Upper lobe of left lung (tissue), 6 donors: ENCODE measurements around the gene ADAMTSL5. TPM values are rescaled to one million over a fixed set of nuclear protein-coding genes. Genes with fewer than 3 reads are reported as not detected.

Experiments
- ATAC-seq, 2 donors: fragments of 200-7000 bp; cut with Tn5 transposase; one replicate each; pipeline ENCODE4 v1.9.1; 2022; ENCODE audit warnings: mild to moderate bottlenecking in 2 of 2, moderate library complexity in 2 of 2; ENCODE audit not compliant: low FRiP score in 2 of 2
- DNase-seq, 2 donors: peaks; one replicate each; pipeline ENCODE4 v3.0.0-alpha.2; 2019 to 2020
- H3K27ac ChIP-seq, 4 donors: fragments of 200-600 bp; sonication (generic); one replicate each; pipeline ENCODE4 v1.5.1; 2016 to 2019
- H3K27me3 ChIP-seq, 4 donors: fragments of 200-600 bp; sonication (generic); one replicate each; pipeline ENCODE4 v1.5.1; 2017 to 2019
- H3K36me3 ChIP-seq, 4 donors: fragments of 200-600 bp; sonication (generic); one replicate each; pipeline ENCODE4 v1.5.1; 2016 to 2019
- H3K4me1 ChIP-seq, 4 donors: fragments of 200-600 bp; sonication (generic); one replicate each; pipeline ENCODE4 v1.5.1; 2018 to 2019
- H3K4me3 ChIP-seq, 4 donors: fragments of 200-600 bp; sonication (generic); one replicate each; pipeline ENCODE4 v1.5.1; 2017 to 2019; ENCODE audit warnings: mild to moderate bottlenecking in 2 of 4, moderate library complexity in 1 of 4
- H3K9me3 ChIP-seq, 4 donors: fragments of 200-600 bp; sonication (generic); one replicate each; pipeline ENCODE4 v1.5.1; 2018 to 2019
- EP300 ChIP-seq, 4 donors: sonication (generic); formaldehyde crosslinking; IDR thresholded peaks; one replicate each; pipeline ENCODE4 v1.5.1; 2017; ENCODE audit warnings: antibody characterized with exemption in 4 of 4, control low read depth in 2 of 4
- POLR2A ChIP-seq, 4 donors: fragments of 450-650 bp; IDR thresholded peaks; one replicate each; pipeline ENCODE4 v1.5.1; 2016 to 2017; ENCODE audit warnings: antibody characterized with exemption in 4 of 4, mild to moderate bottlenecking in 2 of 4
- POLR2AphosphoS5 ChIP-seq, 2 donors: sonication (generic); formaldehyde crosslinking; IDR thresholded peaks; one replicate each; pipeline ENCODE4 v1.5.1; 2017; ENCODE audit warnings: antibody characterized with exemption in 2 of 2
- WGBS, 2 donors: methylation state at CpG; one replicate each; pipeline ENCODE4 v1.1.5; 2017 to 2018; 5-methylcytosine and 5-hydroxymethylcytosine counted together
- total RNA-seq, 6 donors: library from RNA; depleted of rRNA in 4 of 6; stranded (reverse); fragments of >200 nt in 4 of 6; gene quantifications; one replicate each; pipeline versions ENCODE4 v1.1.0 to v1.2.1, GENCODE V29; 2016 to 2021
- TF ChIP-seq, protein P1 (sequence below), 6 experiments: fragments of 450-650 bp in 4 of 6; fragments of 200-600 bp in 2 of 6; sonication (generic) in 2 of 6; IDR thresholded peaks; one replicate each; pipeline ENCODE4 v1.5.1; 2016 to 2019; ENCODE audit warnings: antibody characterized with exemption in 6 of 6
- donor health status: DM: no; HTN: no; CAD: no; lungs with moderate emphysema.
- donor health status: DM: no; HTN: yes; CAD: no; lungs with severe emphysema.

The ADAMTSL5 gene
- total RNA-seq, 6 donors from 2014 or later = 0.89 to 11.5 (median 4.9) TPM

DNA sequence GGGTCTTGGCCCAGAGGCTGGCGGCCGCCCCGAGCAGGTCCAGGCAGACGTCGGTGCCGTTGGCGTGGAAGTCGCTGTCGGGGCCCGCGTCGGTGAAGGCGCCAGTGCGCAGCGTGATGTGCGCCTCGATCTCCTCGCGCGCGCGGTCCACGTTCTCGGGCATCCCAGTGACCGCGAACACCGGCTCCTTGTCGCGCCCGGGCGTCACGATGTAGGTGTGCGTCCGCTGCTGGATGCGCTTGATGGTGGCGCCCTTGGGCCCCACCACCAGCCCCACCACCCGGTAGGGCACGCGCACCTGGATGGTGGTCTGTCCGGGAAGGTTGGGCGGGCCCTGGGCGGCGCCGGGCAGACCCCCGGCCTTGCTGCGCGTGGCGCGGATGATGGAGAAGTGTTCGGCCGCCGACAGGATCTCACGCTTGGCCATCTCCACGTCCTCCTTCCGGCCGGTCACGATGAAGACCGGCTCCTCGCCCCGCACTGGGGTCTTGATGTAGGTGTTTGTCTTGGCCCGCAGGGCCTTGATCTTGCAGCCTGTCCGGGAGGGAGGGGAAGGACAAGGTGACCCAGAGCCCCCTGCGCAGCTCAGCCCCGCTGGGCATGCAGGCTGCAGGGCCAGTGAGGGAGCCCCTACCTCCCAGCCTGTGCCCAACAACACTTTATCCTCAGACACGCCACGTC, 43.7 kb upstream of the ADAMTSL5 start:
- H3K36me3 ChIP-seq = peaks cover 0 to 17% (median 7%) of the 10 kb centered on the region in 4 donors
- peak in 1 of 2 donors; percentile 80 for DNase-seq
- no peak overlapping the region for H3K4me3 ChIP-seq
- ATAC-seq = no peak
- TF ChIP-seq, protein P1, sequence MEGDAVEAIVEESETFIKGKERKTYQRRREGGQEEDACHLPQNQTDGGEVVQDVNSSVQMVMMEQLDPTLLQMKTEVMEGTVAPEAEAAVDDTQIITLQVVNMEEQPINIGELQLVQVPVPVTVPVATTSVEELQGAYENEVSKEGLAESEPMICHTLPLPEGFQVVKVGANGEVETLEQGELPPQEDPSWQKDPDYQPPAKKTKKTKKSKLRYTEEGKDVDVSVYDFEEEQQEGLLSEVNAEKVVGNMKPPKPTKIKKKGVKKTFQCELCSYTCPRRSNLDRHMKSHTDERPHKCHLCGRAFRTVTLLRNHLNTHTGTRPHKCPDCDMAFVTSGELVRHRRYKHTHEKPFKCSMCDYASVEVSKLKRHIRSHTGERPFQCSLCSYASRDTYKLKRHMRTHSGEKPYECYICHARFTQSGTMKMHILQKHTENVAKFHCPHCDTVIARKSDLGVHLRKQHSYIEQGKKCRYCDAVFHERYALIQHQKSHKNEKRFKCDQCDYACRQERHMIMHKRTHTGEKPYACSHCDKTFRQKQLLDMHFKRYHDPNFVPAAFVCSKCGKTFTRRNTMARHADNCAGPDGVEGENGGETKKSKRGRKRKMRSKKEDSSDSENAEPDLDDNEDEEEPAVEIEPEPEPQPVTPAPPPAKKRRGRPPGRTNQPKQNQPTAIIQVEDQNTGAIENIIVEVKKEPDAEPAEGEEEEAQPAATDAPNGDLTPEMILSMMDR (IDR thresholded peaks at IDR 0.05) = no peak
- TF ChIP-seq POLR2A (IDR thresholded peaks at IDR 0.05) = no peak
- TF ChIP-seq POLR2AphosphoS5 (IDR thresholded peaks at IDR 0.05) = no peak
- TF ChIP-seq EP300 (IDR thresholded peaks at IDR 0.05) = no peak
- no peak overlapping the region for H3K27ac ChIP-seq
- WGBS, 2 donors = 97 to 99% methylated on average over 26 to 66 of the region's 66 CpGs
- no peaks in the 10 kb centered on the region for H3K27me3 ChIP-seq
- no peaks in the 10 kb centered on the region for H3K9me3 ChIP-seq
- no peaks in the 10 kb centered on the region for H3K4me1 ChIP-seq

DNA sequence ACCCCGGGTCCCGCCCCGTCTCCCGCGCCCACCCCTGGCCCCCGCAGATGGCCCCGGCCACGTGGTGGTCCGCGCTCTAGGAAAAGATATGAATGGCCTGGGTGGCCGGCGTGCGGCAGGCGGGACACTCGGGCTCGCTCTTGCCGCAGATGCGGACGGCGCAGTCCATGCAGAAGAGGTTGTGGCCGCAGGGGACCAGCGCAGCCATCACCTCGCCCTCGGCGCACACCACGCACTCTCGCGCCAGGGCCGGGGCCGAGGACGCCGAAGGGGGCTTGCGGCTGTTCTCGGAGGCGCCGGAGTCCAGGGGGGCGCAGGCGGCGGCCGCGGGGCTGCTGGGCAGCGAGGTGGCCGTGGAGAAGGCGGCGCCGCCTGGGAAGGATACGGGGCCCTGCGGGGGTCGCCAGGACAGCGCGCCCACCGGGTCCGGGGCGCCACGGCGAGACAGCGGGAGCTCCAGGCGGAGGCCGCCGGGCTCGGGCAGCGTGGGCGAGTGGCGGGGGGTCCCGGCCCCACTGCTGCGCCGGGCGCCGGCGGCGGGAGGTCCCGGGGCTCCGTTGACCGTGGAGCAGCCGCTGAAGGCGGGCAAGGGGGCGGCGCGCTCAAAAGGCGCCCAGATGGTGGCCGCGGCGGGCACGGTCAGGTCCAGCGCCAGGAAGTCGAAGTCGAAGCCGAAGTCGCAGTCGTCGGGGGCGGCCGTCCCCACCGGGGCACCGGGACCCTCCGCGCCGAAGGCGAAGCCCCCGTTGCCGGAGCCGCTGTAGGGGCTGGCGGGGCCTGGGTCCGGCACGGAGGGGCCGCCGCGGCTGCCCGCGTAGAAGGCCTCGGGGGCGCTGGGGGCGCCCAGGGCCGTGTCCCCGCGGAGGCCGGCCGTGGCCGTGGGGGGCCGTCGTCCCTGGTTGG, 42.9 kb upstream of the ADAMTSL5 start:
- Histone ChIP-seq H3K27ac (no peak overlapping the region), H3K4me3 (no peak overlapping the region), H3K27me3 (no peaks in the 10 kb centered on the region), H3K4me1 (no peaks in the 10 kb centered on the region), H3K36me3 (peaks cover 0 to 17% (median 7%) of the 10 kb centered on the region in 4 donors), H3K9me3 (no peaks in the 10 kb centered on the region)
- peak in 1 of 2 donors; percentile 82 for DNase-seq
- WGBS, 2 donors = 96 to 97% methylated on average over 100 to 110 of the region's 121 CpGs
- no peak for ATAC-seq
- TF ChIP-seq POLR2AphosphoS5 (IDR thresholded peaks at IDR 0.05) = no peak
- TF ChIP-seq EP300 (IDR thresholded peaks at IDR 0.05) = no peak
- TF ChIP-seq, protein P1 (IDR thresholded peaks at IDR 0.05) = no peak
- TF ChIP-seq POLR2A (IDR thresholded peaks at IDR 0.05) = no peak

DNA sequence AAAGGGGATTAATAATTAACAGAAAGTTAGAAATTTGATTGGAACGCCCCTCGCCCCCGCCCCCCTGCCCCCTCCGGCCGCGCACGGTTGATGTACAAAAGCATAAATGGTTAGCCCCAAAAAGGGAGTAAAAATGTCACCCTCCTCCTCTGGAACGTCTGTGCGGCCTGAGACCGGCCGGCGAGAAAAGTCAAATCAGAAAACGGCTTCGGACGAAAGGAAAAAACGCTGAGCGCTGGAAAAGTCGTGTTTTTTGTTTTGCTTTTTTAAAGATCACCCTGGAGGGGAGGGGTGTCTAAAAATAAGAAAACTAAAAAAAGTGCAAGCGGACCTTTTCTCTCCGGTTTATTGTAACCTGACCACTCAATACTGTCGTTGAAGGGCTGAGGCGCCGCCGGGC, 42.1 kb upstream of the ADAMTSL5 start:
- ATAC-seq = no peak
- DNase-seq = no peak
- Histone ChIP-seq H3K4me3 (no peak overlapping the region), H3K4me1 (no peaks in the 10 kb centered on the region), H3K9me3 (no peaks in the 10 kb centered on the region), H3K27ac (no peak overlapping the region), H3K36me3 (peaks cover 0 to 17% (median 7%) of the 10 kb centered on the region in 4 donors), H3K27me3 (no peaks in the 10 kb centered on the region)
- 92 to 93% methylated on average over 24 of the region's 24 CpGs for WGBS, 2 donors
- no peak for TF ChIP-seq POLR2A (IDR thresholded peaks at IDR 0.05)
- TF ChIP-seq EP300 (IDR thresholded peaks at IDR 0.05) = no peak
- TF ChIP-seq, protein P1 (IDR thresholded peaks at IDR 0.05) = no peak
- no peak for TF ChIP-seq POLR2AphosphoS5 (IDR thresholded peaks at IDR 0.05)

DNA sequence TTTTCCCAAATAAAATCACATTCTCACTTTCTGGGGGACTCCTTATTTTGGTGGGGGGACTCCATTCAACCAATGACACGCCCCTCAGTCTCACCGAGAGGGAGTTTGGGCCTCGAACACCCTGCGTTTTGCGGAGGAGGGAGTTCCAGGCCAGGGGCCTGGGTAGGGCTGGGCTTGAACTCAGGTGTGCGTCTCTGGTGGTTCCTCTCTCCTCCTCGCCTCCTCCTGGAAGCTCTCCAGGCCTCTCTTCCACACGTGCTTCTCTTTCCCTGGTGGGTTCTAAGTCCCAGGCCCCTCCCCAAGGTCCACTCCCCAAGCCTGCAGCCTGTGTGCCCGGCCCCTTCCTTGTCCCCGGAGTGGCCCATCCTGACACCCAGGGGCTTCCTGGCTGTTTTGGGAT, 40.6 kb upstream of the ADAMTSL5 start:
- H3K4me3 ChIP-seq = no peak overlapping the region
- H3K9me3 ChIP-seq = no peaks in the 10 kb centered on the region
- H3K4me1 ChIP-seq = no peaks in the 10 kb centered on the region
- no peak for TF ChIP-seq POLR2AphosphoS5 (IDR thresholded peaks at IDR 0.05)
- TF ChIP-seq, protein P1 (IDR thresholded peaks at IDR 0.05) = no peak
- no peak for TF ChIP-seq POLR2A (IDR thresholded peaks at IDR 0.05)
- no peak for TF ChIP-seq EP300 (IDR thresholded peaks at IDR 0.05)
- WGBS, 2 donors = 83 to 86% methylated on average over 10 of the region's 10 CpGs
- H3K36me3 ChIP-seq = peaks cover 0 to 17% (median 7%) of the 10 kb centered on the region in 4 donors
- no peak for ATAC-seq
- no peak for DNase-seq
- no peak overlapping the region for H3K27ac ChIP-seq
- H3K27me3 ChIP-seq = no peaks in the 10 kb centered on the region
